ENCODE measurements around the gene IGFN1. TPM values are rescaled to one million over a fixed set of nuclear protein-coding genes. Genes with fewer than 3 reads are reported as not detected.
A peak's percentile ranks its signal among the peaks of the same experiment; 100 is the strongest.

The IGFN1 gene
- total and polyA plus RNA-seq, 2 experiments from 2014 or later: not detected

DNA sequence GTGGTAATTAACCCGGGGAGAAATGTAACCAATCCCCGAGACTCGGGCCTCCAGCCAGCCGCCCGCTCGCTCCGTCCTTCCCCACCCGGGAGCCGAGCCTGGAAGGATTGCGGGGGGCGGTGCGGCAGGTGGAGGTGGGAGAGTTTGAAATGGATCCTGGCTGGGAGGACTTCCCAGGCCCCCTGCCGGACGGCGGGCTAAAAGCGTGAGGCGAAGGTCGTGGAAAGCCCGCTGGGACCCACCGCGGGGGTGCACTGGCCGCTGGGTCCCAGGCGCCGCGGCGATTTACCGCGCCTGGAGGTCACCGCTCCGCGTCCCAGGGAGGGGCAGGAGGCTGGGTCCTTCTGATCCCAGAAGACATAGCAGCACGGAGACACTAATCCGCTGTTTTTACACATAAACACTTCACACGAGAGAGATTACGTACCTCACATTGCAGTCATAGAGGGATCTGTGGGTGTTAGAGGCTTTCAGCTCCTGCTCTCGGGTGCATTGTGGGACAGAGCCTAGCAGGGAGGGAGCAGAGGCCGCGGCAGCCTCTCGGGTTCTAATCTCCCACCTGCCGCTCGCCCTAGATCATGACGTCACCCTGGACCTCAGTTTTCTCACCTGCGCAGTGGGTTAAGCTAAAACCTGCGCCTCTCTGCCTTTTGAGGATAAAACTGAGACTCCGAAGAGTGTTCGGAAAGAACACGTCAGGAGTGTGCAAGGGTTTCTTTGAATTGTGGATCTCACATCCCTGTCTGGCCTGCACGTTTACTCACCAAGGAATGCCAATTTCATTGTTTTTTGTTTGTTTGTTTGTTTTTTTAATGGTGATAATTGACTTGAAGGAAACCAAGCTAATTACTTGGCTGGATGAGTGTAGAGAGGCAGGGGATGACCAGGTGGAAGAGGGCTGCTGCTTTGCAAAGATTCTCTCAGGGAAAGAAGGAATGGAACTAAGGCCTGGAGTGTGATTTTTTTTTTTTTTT lies 19.3 kb upstream of the IGFN1 start (continued):
- TF ChIP-seq, protein P1, sequence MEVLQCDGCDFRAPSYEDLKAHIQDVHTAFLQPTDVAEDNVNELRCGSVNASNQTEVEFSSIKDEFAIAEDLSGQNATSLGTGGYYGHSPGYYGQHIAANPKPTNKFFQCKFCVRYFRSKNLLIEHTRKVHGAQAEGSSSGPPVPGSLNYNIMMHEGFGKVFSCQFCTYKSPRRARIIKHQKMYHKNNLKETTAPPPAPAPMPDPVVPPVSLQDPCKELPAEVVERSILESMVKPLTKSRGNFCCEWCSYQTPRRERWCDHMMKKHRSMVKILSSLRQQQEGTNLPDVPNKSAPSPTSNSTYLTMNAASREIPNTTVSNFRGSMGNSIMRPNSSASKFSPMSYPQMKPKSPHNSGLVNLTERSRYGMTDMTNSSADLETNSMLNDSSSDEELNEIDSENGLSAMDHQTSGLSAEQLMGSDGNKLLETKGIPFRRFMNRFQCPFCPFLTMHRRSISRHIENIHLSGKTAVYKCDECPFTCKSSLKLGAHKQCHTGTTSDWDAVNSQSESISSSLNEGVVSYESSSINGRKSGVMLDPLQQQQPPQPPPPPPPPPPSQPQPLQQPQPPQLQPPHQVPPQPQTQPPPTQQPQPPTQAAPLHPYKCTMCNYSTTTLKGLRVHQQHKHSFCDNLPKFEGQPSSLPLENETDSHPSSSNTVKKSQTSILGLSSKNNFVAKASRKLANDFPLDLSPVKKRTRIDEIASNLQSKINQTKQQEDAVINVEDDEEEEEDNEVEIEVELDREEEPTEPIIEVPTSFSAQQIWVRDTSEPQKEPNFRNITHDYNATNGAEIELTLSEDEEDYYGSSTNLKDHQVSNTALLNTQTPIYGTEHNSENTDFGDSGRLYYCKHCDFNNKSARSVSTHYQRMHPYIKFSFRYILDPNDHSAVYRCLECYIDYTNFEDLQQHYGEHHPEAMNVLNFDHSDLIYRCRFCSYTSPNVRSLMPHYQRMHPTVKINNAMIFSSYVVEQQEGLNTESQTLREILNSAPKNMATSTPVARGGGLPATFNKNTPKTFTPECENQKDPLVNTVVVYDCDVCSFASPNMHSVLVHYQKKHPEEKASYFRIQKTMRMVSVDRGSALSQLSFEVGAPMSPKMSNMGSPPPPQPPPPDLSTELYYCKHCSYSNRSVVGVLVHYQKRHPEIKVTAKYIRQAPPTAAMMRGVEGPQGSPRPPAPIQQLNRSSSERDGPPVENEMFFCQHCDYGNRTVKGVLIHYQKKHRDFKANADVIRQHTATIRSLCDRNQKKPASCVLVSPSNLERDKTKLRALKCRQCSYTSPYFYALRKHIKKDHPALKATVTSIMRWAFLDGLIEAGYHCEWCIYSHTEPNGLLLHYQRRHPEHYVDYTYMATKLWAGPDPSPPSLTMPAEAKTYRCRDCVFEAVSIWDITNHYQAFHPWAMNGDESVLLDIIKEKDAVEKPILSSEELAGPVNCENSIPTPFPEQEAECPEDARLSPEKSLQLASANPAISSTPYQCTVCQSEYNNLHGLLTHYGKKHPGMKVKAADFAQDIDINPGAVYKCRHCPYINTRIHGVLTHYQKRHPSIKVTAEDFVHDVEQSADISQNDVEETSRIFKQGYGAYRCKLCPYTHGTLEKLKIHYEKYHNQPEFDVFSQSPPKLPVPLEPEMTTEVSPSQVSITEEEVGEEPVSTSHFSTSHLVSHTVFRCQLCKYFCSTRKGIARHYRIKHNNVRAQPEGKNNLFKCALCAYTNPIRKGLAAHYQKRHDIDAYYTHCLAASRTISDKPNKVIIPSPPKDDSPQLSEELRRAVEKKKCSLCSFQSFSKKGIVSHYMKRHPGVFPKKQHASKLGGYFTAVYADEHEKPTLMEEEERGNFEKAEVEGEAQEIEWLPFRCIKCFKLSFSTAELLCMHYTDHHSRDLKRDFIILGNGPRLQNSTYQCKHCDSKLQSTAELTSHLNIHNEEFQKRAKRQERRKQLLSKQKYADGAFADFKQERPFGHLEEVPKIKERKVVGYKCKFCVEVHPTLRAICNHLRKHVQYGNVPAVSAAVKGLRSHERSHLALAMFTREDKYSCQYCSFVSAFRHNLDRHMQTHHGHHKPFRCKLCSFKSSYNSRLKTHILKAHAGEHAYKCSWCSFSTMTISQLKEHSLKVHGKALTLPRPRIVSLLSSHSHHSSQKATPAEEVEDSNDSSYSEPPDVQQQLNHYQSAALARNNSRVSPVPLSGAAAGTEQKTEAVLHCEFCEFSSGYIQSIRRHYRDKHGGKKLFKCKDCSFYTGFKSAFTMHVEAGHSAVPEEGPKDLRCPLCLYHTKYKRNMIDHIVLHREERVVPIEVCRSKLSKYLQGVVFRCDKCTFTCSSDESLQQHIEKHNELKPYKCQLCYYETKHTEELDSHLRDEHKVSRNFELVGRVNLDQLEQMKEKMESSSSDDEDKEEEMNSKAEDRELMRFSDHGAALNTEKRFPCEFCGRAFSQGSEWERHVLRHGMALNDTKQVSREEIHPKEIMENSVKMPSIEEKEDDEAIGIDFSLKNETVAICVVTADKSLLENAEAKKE (CRISPR knock-in tag; IDR thresholded peaks at IDR 0.05): no peak
- TF ChIP-seq ZNF114 (CRISPR knock-in tag; IDR thresholded peaks at IDR 0.05): no peak
- peak; percentile 43; the same call in 1 of the 2 replicates for TF ChIP-seq POLR2AphosphoS5 (IDR thresholded peaks at IDR 0.05; ENCODE audit: low read depth)

DNA sequence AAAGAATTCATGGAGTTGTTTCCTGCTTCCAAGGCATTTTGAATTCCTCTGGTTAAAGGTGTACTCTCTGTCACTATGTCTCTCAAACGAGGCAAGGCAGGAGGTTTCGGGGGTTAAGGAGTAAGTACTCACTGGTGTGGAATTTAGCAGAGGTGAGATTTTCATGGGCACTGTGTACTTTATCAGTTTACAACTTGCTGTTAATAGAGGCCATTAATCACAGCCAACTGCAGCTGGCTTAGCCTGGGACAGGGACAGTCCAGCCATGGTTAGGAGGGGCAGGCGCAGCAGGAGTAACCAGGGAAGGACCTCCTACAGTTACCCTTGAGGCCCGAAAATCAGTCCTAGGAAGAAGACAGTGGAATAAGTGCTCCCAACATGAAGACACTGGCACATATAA lies 18.3 kb upstream of the IGFN1 start:
- Histone ChIP-seq H3K27ac (ENCODE audit: low read depth) (no peak overlapping the region), H2AFZ (no peak overlapping the region), H3K27me3 (ENCODE audit: insufficient read depth) (peaks cover 9% of the 10 kb centered on the region; the same call in 1 of the 2 replicates), H3K4me1 (ENCODE audit: insufficient read depth) (peaks cover 22% of the 10 kb centered on the region), H3F3A (replicated peaks; ENCODE audit: low read depth) (0 out of 2 replicates have a peak, but pooled peaks cover 5% of the 10 kb centered on the region), H3K4me2 (no peak overlapping the region), H3K36me3 (ENCODE audit: insufficient read depth) (no peaks in the 10 kb centered on the region), H4K20me1 (replicated peaks; ENCODE audit: insufficient read depth) (no peaks in the 10 kb centered on the region), H3K4me3 (peak overlapping the region; percentile 88; the same call in 1 of the 2 replicates), H3K9me2 (ENCODE audit: insufficient read depth) (no peaks in the 10 kb centered on the region), H3K79me2 (replicated peaks; ENCODE audit: insufficient read depth) (no peaks in the 10 kb centered on the region)
- H3K27me3 Mint-ChIP-seq (ENCODE audit: insufficient read depth, low read depth, poor library complexity): peaks cover 2% of the 10 kb centered on the region
- no peak for ATAC-seq
- no peak overlapping the region; the same call in 2 of the 3 replicates for H3K4me3 Mint-ChIP-seq
- DNase-seq (ENCODE audit: low spot score): no peak
- H3K9me3 Mint-ChIP-seq: no peaks in the 10 kb centered on the region
- no peaks in the 10 kb centered on the region for H3K36me3 Mint-ChIP-seq (ENCODE audit: low read depth)
- H3K27ac Mint-ChIP-seq: no peak overlapping the region
- peaks cover 24% of the 10 kb centered on the region for H3K4me1 Mint-ChIP-seq
- TF ChIP-seq NANOG (IDR thresholded peaks at IDR 0.05; ENCODE audit: borderline replicate concordance): no peak
- TF ChIP-seq ZNF114 (CRISPR knock-in tag; IDR thresholded peaks at IDR 0.05): no peak
- TF ChIP-seq, protein P2, sequence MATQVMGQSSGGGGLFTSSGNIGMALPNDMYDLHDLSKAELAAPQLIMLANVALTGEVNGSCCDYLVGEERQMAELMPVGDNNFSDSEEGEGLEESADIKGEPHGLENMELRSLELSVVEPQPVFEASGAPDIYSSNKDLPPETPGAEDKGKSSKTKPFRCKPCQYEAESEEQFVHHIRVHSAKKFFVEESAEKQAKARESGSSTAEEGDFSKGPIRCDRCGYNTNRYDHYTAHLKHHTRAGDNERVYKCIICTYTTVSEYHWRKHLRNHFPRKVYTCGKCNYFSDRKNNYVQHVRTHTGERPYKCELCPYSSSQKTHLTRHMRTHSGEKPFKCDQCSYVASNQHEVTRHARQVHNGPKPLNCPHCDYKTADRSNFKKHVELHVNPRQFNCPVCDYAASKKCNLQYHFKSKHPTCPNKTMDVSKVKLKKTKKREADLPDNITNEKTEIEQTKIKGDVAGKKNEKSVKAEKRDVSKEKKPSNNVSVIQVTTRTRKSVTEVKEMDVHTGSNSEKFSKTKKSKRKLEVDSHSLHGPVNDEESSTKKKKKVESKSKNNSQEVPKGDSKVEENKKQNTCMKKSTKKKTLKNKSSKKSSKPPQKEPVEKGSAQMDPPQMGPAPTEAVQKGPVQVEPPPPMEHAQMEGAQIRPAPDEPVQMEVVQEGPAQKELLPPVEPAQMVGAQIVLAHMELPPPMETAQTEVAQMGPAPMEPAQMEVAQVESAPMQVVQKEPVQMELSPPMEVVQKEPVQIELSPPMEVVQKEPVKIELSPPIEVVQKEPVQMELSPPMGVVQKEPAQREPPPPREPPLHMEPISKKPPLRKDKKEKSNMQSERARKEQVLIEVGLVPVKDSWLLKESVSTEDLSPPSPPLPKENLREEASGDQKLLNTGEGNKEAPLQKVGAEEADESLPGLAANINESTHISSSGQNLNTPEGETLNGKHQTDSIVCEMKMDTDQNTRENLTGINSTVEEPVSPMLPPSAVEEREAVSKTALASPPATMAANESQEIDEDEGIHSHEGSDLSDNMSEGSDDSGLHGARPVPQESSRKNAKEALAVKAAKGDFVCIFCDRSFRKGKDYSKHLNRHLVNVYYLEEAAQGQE (IDR thresholded peaks at IDR 0.05; ENCODE audit: unreplicated experiment): no peak
- TF ChIP-seq EZH2 (IDR thresholded peaks at IDR 0.05; ENCODE audit: low read depth, unreplicated experiment): no peak
- TF ChIP-seq CREB1 (CRISPR knock-in tag; IDR thresholded peaks at IDR 0.05; ENCODE audit: low read depth): no peak
- TF ChIP-seq JUNB (IDR thresholded peaks at IDR 0.05; ENCODE audit: unreplicated experiment): no peak
- TF ChIP-seq ZNF331 (CRISPR knock-in tag; IDR thresholded peaks at IDR 0.05; ENCODE audit: low read depth): no peak
- no peak for TF ChIP-seq STAT1 (IDR thresholded peaks at IDR 0.05; ENCODE audit: unreplicated experiment)
- TF ChIP-seq EZH2phosphoT487 (IDR thresholded peaks at IDR 0.05; ENCODE audit: unreplicated experiment): no peak
